ENCODE data around the gene UVSSA.

UVSSA gene

GRCh38 chr4:1395941-1396805 is 49.2 kb downstream of the UVSSA start:
- no peak for DNase-seq (ENCODE audit: low spot score)

- no peak for DNase-seq (ENCODE audit: low spot score)
These were observed 49.9 kb downstream of the UVSSA start for GRCh38 chr4:1396806-1397455.

- no peak for DNase-seq (ENCODE audit: low spot score)
These were observed 51.9 kb downstream of the UVSSA start for GRCh38 chr4:1398681-1399507.

GRCh38 chr4:1399508-1400190 is 52.6 kb downstream of the UVSSA start:
- DNase-seq (ENCODE audit: low spot score): no peak

- no peak for DNase-seq (ENCODE audit: low spot score)
These were observed 53.3 kb downstream of the UVSSA start for GRCh38 chr4:1400191-1400805.

GRCh38 chr4:1400831-1401408 is 53.9 kb downstream of the UVSSA start:
- no peak for DNase-seq (ENCODE audit: low spot score)

GRCh38 chr4:1401409-1402020 is 54.5 kb downstream of the UVSSA start:
- no peak for DNase-seq (ENCODE audit: low spot score)

- no peak for DNase-seq (ENCODE audit: low spot score)
These were observed 55.1 kb downstream of the UVSSA start for GRCh38 chr4:1402021-1402515.

- DNase-seq (ENCODE audit: low spot score): no peak
These were observed 55.6 kb downstream of the UVSSA start for GRCh38 chr4:1402516-1403091.

- DNase-seq (ENCODE audit: low spot score): no peak
These were observed 56.2 kb downstream of the UVSSA start for GRCh38 chr4:1403177-1403583.

- no peak for DNase-seq (ENCODE audit: low spot score)
These were observed 56.9 kb downstream of the UVSSA start for GRCh38 chr4:1403591-1404572.

GRCh38 chr4:1404573-1405253 is 57.7 kb downstream of the UVSSA start:
- no peak for DNase-seq (ENCODE audit: low spot score)

GRCh38 chr4:1405254-1405635 is 58.2 kb downstream of the UVSSA start:
- no peak for DNase-seq (ENCODE audit: low spot score)

- DNase-seq (ENCODE audit: low spot score): no peak
These were observed 58.8 kb downstream of the UVSSA start for GRCh38 chr4:1405636-1406393.

- no peak for DNase-seq (ENCODE audit: low spot score)
These were observed 59.5 kb downstream of the UVSSA start, which contains the start of gene NKX1-1 for GRCh38 chr4:1406394-1406980. TSS of gene NKX1-1 (minus strand) at chr4:1406442. CDS start at chr4:1406442, 0 bp downstream.

- no peak for DNase-seq (ENCODE audit: low spot score)
These were observed 60.1 kb downstream of the UVSSA start for GRCh38 chr4:1406981-1407656.
